Parathyroid adenoma (tissue), 2 donors: Measurements from ENCODE around the gene UNC93B1.

ENCODE experiments used
- H2AFZ ChIP-seq: fragments of 300-600 bp; sonication (generic); one replicate; pipeline ENCODE4 v1.7.0; 2017; ENCODE audit warnings: antibody characterized with exemption, mild to moderate bottlenecking
- H3K27ac ChIP-seq: fragments of 300-600 bp; sonication (generic); one replicate; pipeline ENCODE4 v1.7.0; 2017
- H3K27me3 ChIP-seq: fragments of 300-600 bp; sonication (generic); one replicate; pipeline ENCODE4 v1.7.0; 2017; ENCODE audit warnings: low read length; ENCODE audit not compliant: control insufficient read depth, insufficient read depth
- H3K36me3 ChIP-seq: fragments of 300-600 bp; sonication (generic); one replicate; pipeline ENCODE4 v1.7.0; 2017; ENCODE audit warnings: low read length; ENCODE audit not compliant: control insufficient read depth, insufficient read depth
- H3K4me1 ChIP-seq: fragments of 300-600 bp; sonication (generic); one replicate; pipeline ENCODE4 v1.7.0; 2017; ENCODE audit warnings: control low read depth
- H3K4me2 ChIP-seq: fragments of 300-600 bp; sonication (generic); one replicate; pipeline ENCODE4 v1.7.0; 2017; ENCODE audit warnings: low read length
- H3K4me3 ChIP-seq: fragments of 300-600 bp; sonication (generic); one replicate; pipeline ENCODE4 v1.7.0; 2017; ENCODE audit warnings: low read depth, low read length
- H3K79me2 ChIP-seq: fragments of 300-600 bp; sonication (generic); one replicate; pipeline ENCODE4 v1.7.0; 2017; ENCODE audit warnings: control low read depth
- H3K9ac ChIP-seq: fragments of 300-600 bp; sonication (generic); one replicate; pipeline ENCODE4 v1.7.0; 2017; ENCODE audit warnings: mild to moderate bottlenecking
- H3K9me3 ChIP-seq: fragments of 300-600 bp; sonication (generic); one replicate; pipeline ENCODE4 v1.7.0; 2017; ENCODE audit warnings: low read length; ENCODE audit not compliant: control insufficient read depth
- CTCF ChIP-seq: fragments of 300-600 bp; sonication (generic); IDR thresholded peaks from one replicate; pipeline ENCODE4 v1.7.0; 2017; ENCODE audit warnings: antibody characterized with exemption, mild to moderate bottlenecking
- donor health status: primary hyperparathyroidism.

UNC93B1 gene

DNA sequence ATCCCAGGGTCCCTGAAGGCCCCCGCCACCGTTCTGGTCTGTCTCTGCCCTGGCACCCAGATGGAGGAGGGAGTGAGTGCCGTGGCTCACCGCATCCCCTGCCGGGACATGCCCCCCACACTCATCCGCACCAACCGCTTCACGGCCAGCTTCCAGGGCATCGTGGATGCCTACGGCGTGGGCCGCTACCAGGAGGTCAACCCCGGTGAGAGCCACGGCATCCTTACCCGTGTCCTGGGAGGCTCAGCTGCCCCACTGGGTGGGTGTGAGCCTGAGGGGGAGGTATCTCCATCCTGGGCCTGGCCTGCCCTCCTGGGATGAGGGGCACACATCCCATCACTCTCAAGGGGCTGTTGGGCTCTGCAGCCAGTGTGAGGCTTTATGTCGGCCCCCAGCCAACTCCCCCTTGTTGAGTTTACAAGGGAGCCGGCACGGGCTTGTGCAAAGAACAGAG lies 41.0 kb upstream of the UNC93B1 start:
- Histone ChIP-seq H3K36me3 (no peaks in the 10 kb centered on the region), H3K27me3 (no peaks in the 10 kb centered on the region), H3K4me3 (no peak overlapping the region), H3K4me2 (no peak overlapping the region), H3K9ac (no peak overlapping the region), H3K4me1 (no peaks in the 10 kb centered on the region), H2AFZ (no peak overlapping the region), H3K27ac (no peak overlapping the region), H3K79me2 (no peaks in the 10 kb centered on the region), H3K9me3 (no peaks in the 10 kb centered on the region)
- TF ChIP-seq CTCF: no peak

GRCh38 chr11:68044145-68044813 lies 40.4 kb upstream of the UNC93B1 start:
- TF ChIP-seq CTCF: no peak
- Histone ChIP-seq H3K4me3 (no peak overlapping the region), H2AFZ (no peak overlapping the region), H3K79me2 (no peaks in the 10 kb centered on the region), H3K27me3 (no peaks in the 10 kb centered on the region), H3K36me3 (no peaks in the 10 kb centered on the region), H3K4me1 (no peaks in the 10 kb centered on the region), H3K9me3 (no peaks in the 10 kb centered on the region), H3K4me2 (no peak overlapping the region), H3K9ac (no peak overlapping the region), H3K27ac (no peak overlapping the region)

GRCh38 chr11:68043349-68044144 lies 39.6 kb upstream of the UNC93B1 start:
- Histone ChIP-seq H3K4me3 (no peak overlapping the region), H3K4me1 (peaks cover under 1% of the 10 kb centered on the region), H3K36me3 (no peaks in the 10 kb centered on the region), H2AFZ (no peak overlapping the region), H3K9ac (no peak overlapping the region), H3K9me3 (no peaks in the 10 kb centered on the region), H3K4me2 (no peak overlapping the region), H3K27me3 (no peaks in the 10 kb centered on the region), H3K79me2 (no peaks in the 10 kb centered on the region), H3K27ac (no peak overlapping the region)
- TF ChIP-seq CTCF: no peak

- TF ChIP-seq CTCF: no peak
- Histone ChIP-seq H2AFZ (no peak overlapping the region), H3K4me2 (no peak overlapping the region), H3K27me3 (no peaks in the 10 kb centered on the region), H3K4me1 (peaks cover 6% of the 10 kb centered on the region), H3K36me3 (no peaks in the 10 kb centered on the region), H3K9me3 (no peaks in the 10 kb centered on the region), H3K79me2 (no peaks in the 10 kb centered on the region), H3K4me3 (no peak overlapping the region), H3K27ac (no peak overlapping the region), H3K9ac (no peak overlapping the region)
Measured at GRCh38 chr11:68043029-68043348, 39.1 kb upstream of the UNC93B1 start.
